Tibial nerve (tissue), 4 donors: Measurements from ENCODE around the gene ERBIN. TPM values are rescaled to one million over a fixed set of nuclear protein-coding genes. Genes with fewer than 3 reads are reported as not detected.

Source experiments
- DNase-seq, 2 donors: peaks; one replicate each; pipeline ENCODE4 v3.0.0-alpha.2; 2019; ENCODE audit warnings: low spot score in 2 of 2
- H3K27ac ChIP-seq, 4 donors: fragments of 200-600 bp; sonication (generic) in 3 of 4; one replicate each; pipeline ENCODE4 v1.5.1; 2017 to 2019; ENCODE audit warnings: mild to moderate bottlenecking in 1 of 4
- H3K27me3 ChIP-seq, 2 donors: fragments of 200-600 bp; sonication (generic) in 1 of 2; one replicate each; pipeline versions ENCODE4 v1.5.1 to v1.6.0; 2017 to 2019
- H3K36me3 ChIP-seq, 3 donors: fragments of 200-600 bp; sonication (generic); one replicate each; pipeline ENCODE4 v1.5.1; 2018 to 2019
- H3K4me1 ChIP-seq, 4 donors: fragments of 200-600 bp; sonication (generic) in 3 of 4; one replicate each; pipeline ENCODE4 v1.5.1; 2017 to 2019
- H3K4me3 ChIP-seq, 4 donors: fragments of 200-600 bp; sonication (generic) in 3 of 4; one replicate each; pipeline ENCODE4 v1.5.1; 2017 to 2019; ENCODE audit warnings: mild to moderate bottlenecking in 1 of 4, moderate library complexity in 1 of 4
- H3K9me3 ChIP-seq, 4 donors: fragments of 200-600 bp; sonication (generic) in 3 of 4; one replicate each; pipeline ENCODE4 v1.5.1; 2017 to 2019
- EP300 ChIP-seq, 2 donors: sonication (generic); formaldehyde crosslinking; IDR thresholded peaks; one replicate each; pipeline ENCODE4 v1.6.1; 2017; ENCODE audit warnings: antibody characterized with exemption in 2 of 2, mild to moderate bottlenecking in 1 of 2
- POLR2A ChIP-seq, 2 donors: fragments of 450-650 bp; IDR thresholded peaks; one replicate each; pipeline ENCODE4 v1.6.1; 2017; ENCODE audit warnings: antibody characterized with exemption in 2 of 2, mild to moderate bottlenecking in 2 of 2, moderate library complexity in 2 of 2
- WGBS, 2 donors: methylation state at CpG; one replicate each; pipeline ENCODE4 v1.1.5; 2018; 5-methylcytosine and 5-hydroxymethylcytosine counted together
- total RNA-seq, 4 donors: library from RNA; depleted of rRNA; stranded (reverse); fragments of >200 nt; gene quantifications; one replicate each; pipeline ENCODE4 v1.1.0, GENCODE V29; 2016
- TF ChIP-seq, protein P1 (sequence below), 5 experiments: fragments of 200-600 bp in 3 of 5; fragments of 450-650 bp in 2 of 5; sonication (generic) in 3 of 5; IDR thresholded peaks; one replicate each; pipeline ENCODE4 v1.5.1; 2016 to 2019; ENCODE audit warnings: antibody characterized with exemption in 5 of 5, mild to moderate bottlenecking in 3 of 5, moderate library complexity in 2 of 5

Gene ERBIN
- total RNA-seq, 4 donors from 2014 or later, result 59.6 to 81.1 (median 66.5) TPM

DNA sequence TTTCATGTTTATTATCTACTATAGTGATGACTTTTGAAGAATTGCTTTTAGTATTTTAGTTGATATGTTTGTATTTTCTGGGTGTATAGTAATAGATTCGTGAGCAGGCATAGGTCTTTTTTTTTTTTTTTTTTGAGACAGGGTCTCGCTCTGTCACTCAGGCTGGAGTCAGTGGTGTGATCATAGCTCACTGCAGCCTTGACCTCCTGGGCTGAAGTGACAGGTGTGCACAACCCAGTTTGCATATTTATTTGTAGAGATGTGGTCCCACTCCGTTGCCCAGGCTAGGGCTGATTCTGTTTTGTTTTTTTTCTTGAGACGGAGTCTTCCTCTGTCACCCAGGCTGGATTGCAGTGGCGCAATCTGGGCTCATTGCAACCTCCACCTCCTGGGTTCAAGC is 11.9 kb downstream of the ERBIN start:
- TF ChIP-seq, protein P1, sequence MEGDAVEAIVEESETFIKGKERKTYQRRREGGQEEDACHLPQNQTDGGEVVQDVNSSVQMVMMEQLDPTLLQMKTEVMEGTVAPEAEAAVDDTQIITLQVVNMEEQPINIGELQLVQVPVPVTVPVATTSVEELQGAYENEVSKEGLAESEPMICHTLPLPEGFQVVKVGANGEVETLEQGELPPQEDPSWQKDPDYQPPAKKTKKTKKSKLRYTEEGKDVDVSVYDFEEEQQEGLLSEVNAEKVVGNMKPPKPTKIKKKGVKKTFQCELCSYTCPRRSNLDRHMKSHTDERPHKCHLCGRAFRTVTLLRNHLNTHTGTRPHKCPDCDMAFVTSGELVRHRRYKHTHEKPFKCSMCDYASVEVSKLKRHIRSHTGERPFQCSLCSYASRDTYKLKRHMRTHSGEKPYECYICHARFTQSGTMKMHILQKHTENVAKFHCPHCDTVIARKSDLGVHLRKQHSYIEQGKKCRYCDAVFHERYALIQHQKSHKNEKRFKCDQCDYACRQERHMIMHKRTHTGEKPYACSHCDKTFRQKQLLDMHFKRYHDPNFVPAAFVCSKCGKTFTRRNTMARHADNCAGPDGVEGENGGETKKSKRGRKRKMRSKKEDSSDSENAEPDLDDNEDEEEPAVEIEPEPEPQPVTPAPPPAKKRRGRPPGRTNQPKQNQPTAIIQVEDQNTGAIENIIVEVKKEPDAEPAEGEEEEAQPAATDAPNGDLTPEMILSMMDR (IDR thresholded peaks at IDR 0.05), result no peak
- TF ChIP-seq POLR2A (IDR thresholded peaks at IDR 0.05) (no peak), EP300 (IDR thresholded peaks at IDR 0.05) (no peak)
- Histone ChIP-seq H3K4me3 (no peak overlapping the region), H3K36me3 (peaks cover 0 to 4% (median 0%) of the 10 kb centered on the region in 3 donors)

DNA sequence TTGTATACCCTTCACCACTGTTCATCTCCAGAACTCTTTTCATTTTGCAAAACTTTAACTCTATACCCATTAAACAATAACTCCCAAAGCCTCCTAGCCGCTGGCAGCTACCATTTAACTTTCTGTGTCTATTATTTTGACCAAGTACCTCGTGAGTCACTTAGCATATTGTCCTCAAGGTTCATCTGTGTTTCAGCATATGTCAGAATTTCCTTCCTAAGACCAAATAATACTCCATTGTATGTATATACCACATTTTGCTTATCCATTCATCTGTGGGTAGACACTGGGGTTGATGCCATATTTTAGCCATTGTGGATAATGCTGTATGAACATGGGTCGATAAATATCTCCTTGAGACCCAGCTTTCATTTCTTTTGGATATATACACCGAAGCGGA is 17.4 kb downstream of the ERBIN start:
- H3K27ac ChIP-seq, result no peak overlapping the region
- H3K4me3 ChIP-seq, result no peak overlapping the region
- peaks cover 0 to 4% (median 0%) of the 10 kb centered on the region in 3 donors for H3K36me3 ChIP-seq
- no peaks in the 10 kb centered on the region for H3K9me3 ChIP-seq
- WGBS, 2 donors, result 87 to 89% methylated on average over 5 of the region's 5 CpGs
- DNase-seq, result no peak
- no peaks in the 10 kb centered on the region for H3K27me3 ChIP-seq
- no peaks in the 10 kb centered on the region for H3K4me1 ChIP-seq
- TF ChIP-seq, protein P1 (IDR thresholded peaks at IDR 0.05), result no peak
- TF ChIP-seq EP300 (IDR thresholded peaks at IDR 0.05) (no peak), POLR2A (IDR thresholded peaks at IDR 0.05) (no peak)

More for the DNA sequence above, 11.9 kb downstream of the ERBIN start:
- 97 to 98% methylated on average over 5 of the region's 5 CpGs for WGBS, 2 donors
- H3K27me3 ChIP-seq, result no peaks in the 10 kb centered on the region
- DNase-seq, result no peak
- H3K4me1 ChIP-seq, result peaks cover 0 to 32% (median 3%) of the 10 kb centered on the region in 4 donors
- no peaks in the 10 kb centered on the region for H3K9me3 ChIP-seq
- H3K27ac ChIP-seq, result no peak overlapping the region

DNA sequence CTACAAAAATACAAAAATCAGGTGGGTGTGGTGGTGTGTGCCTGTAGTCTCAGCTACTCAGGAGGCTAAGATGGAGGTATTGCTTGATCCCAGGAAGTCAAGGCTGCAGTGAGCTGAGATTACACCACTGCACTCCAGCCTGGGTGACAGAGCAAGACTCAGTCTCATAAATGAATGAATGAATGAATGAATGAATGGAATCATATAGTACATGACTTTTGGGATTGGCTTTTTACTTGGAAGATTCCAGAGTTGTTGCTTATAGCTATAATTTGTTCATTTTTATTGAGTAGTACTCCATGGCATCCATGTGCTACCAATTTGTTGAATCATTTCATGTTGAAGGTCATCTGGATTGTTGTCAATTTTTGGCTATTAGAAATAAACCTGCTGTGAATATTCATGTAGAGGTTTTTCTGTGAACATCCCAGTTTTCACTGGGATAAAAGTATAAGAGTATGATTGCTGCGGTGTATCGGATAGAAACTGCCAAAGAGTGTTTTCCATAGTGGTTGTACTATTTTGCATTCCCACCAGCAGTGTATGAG is 19.9 kb downstream of the ERBIN start:
- Histone ChIP-seq H3K27me3 (no peaks in the 10 kb centered on the region), H3K9me3 (no peaks in the 10 kb centered on the region), H3K4me3 (no peak overlapping the region), H3K27ac (no peak overlapping the region), H3K4me1 (no peaks in the 10 kb centered on the region), H3K36me3 (no peaks in the 10 kb centered on the region)
- no peak for DNase-seq
- TF ChIP-seq EP300 (IDR thresholded peaks at IDR 0.05) (no peak), POLR2A (IDR thresholded peaks at IDR 0.05) (no peak)
- TF ChIP-seq, protein P1 (IDR thresholded peaks at IDR 0.05), result no peak
- WGBS, 2 donors, result 97 to 98% methylated on average over 2 of the region's 2 CpGs

DNA sequence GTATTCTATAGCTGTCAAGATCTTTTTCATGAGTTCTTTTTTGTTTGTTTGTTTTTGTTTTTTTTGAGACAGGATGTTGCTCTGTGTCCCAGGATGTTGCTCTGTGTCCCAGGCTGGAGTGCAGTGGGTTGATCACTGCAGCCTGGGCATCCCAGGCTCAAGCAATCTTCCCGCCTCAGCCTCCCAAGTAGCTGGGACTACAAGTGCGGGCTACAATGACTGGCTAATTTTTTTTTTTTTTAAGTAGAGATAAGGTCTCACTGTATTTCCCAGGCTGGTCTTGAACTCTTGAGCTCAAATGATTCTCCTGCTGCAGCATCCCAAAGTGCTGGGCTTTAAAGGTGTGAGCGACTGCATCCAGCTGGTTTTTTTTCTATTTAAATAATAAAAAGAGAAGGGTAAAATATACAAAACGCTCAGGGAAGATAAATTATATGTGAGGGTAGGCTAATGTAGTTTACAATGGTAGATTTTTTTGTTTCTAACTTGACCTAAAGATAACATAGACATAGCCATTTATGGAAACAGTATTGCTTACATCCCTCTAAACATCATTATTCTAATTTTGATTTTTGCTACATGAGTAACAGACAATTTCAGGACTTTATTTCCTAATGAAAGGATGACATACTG is 21.9 kb downstream of the ERBIN start:
- 91 to 96% methylated on average over 4 of the region's 4 CpGs for WGBS, 2 donors
- Histone ChIP-seq H3K4me3 (no peak overlapping the region), H3K27me3 (no peaks in the 10 kb centered on the region), H3K9me3 (no peaks in the 10 kb centered on the region), H3K36me3 (no peaks in the 10 kb centered on the region), H3K4me1 (peaks cover 0 to 2% (median 0%) of the 10 kb centered on the region in 4 donors), H3K27ac (no peak overlapping the region)
- no peak for TF ChIP-seq POLR2A (IDR thresholded peaks at IDR 0.05)
- TF ChIP-seq, protein P1 (IDR thresholded peaks at IDR 0.05), result no peak
- no peak for TF ChIP-seq EP300 (IDR thresholded peaks at IDR 0.05)
- no peak for DNase-seq

DNA sequence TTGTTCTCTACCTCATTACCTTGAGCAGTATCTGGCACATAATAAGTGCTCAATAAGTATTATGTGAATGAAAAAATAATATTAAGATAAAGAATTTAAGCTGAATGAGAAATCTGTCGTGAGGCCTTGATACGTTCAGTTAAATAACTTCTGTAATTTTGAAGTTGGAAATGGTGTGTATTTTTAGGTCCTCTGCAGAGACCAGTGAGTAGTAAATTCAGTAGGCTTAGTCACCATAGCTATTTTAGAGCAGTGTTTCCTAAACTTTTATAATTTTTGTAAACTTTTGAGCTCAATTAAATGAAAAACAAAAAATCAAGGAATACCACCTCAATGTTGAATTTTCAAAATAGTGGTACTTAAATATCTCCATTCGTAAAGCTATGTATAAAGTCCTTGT is 25.0 kb downstream of the ERBIN start:
- no peak overlapping the region for H3K4me3 ChIP-seq
- no peaks in the 10 kb centered on the region for H3K9me3 ChIP-seq
- DNase-seq, result no peak
- peaks cover 0 to 31% (median 2%) of the 10 kb centered on the region in 4 donors for H3K4me1 ChIP-seq
- 89% methylated on average over 3 of the region's 3 CpGs for WGBS, 2 donors
- no peak overlapping the region for H3K27ac ChIP-seq
- H3K36me3 ChIP-seq, result no peaks in the 10 kb centered on the region
- no peaks in the 10 kb centered on the region for H3K27me3 ChIP-seq
- TF ChIP-seq POLR2A (IDR thresholded peaks at IDR 0.05), result no peak
